Glomerular visceral epithelial cell (primary cell): ENCODE data around the gene NXT1.

ENCODE experiments used
- DNase-seq: peaks from one replicate; pipeline ENCODE4 v3.0.0-alpha.2; 2016; ENCODE audit errors: extremely low spot score

Gene NXT1

GRCh38 chr20:23391707-23392310 lies 41.2 kb downstream of the NXT1 start:
- no peak for DNase-seq

- DNase-seq = no peak
Observed at GRCh38 chr20:23393996-23394775, 43.6 kb downstream of the NXT1 start.

- no peak for DNase-seq
Observed at GRCh38 chr20:23396950-23397627, 46.5 kb downstream of the NXT1 start.

GRCh38 chr20:23397961-23398360 lies 47.4 kb downstream of the NXT1 start:
- DNase-seq = peak; percentile 35

GRCh38 chr20:23399568-23400241 lies 49.1 kb downstream of the NXT1 start:
- peak; percentile 32 for DNase-seq

- no peak for DNase-seq
Observed at GRCh38 chr20:23401051-23401450, 50.5 kb downstream of the NXT1 start.

- no peak for DNase-seq
Observed at GRCh38 chr20:23403751-23404150, 53.2 kb downstream of the NXT1 start.

- DNase-seq = no peak
Observed at GRCh38 chr20:23404196-23404595, 53.6 kb downstream of the NXT1 start.
